Liver (tissue), 9 donors: ENCODE measurements around the gene LHFPL6. TPM values are rescaled to one million over a fixed set of nuclear protein-coding genes. Genes with fewer than 3 reads are reported as not detected.

ENCODE experiments used
- DNase-seq: peaks from one replicate; pipeline ENCODE4 v3.0.0-alpha.2; 2017; ENCODE audit warnings: low spot score
- H3K27ac ChIP-seq, 2 donors: one replicate each; pipeline ENCODE4 v1.7.0; 2013; ENCODE audit warnings: inconsistent platforms in 2 of 2, low read length in 2 of 2, control low read depth in 1 of 2, low read depth in 1 of 2, mild to moderate bottlenecking in 1 of 2
- H3K27me3 ChIP-seq, 4 donors: one replicate each; pipeline versions ENCODE4 v1.6.1 to v1.7.0; 2013; ENCODE audit warnings: low read length in 3 of 4, inconsistent platforms in 1 of 4, mild to moderate bottlenecking in 1 of 4, moderate library complexity in 1 of 4; ENCODE audit not compliant: control insufficient read depth in 4 of 4, insufficient read depth in 4 of 4
- H3K36me3 ChIP-seq, 4 donors: one replicate each; pipeline versions ENCODE4 v1.6.1 to v1.7.0; 2013; ENCODE audit warnings: low read length in 3 of 4, mild to moderate bottlenecking in 3 of 4, low read depth in 1 of 4, moderate library complexity in 1 of 4; ENCODE audit not compliant: control insufficient read depth in 4 of 4, insufficient read depth in 3 of 4
- H3K4me1 ChIP-seq, 4 donors: one replicate each; pipeline versions ENCODE4 v1.6.1 to v1.7.0; 2013; ENCODE audit warnings: low read length in 3 of 4, mild to moderate bottlenecking in 3 of 4, moderate library complexity in 1 of 4; ENCODE audit not compliant: control insufficient read depth in 4 of 4, insufficient read depth in 4 of 4
- H3K4me3 ChIP-seq, 3 donors: one replicate each; pipeline versions ENCODE4 v1.6.1 to v1.7.0; 2013; ENCODE audit warnings: low read length in 3 of 3, control low read depth in 1 of 3, low read depth in 1 of 3, mild to moderate bottlenecking in 1 of 3
- H3K9ac ChIP-seq, 2 donors: one replicate each; pipeline ENCODE4 v1.7.0; 2013; ENCODE audit warnings: low read length in 2 of 2, mild to moderate bottlenecking in 2 of 2, moderate library complexity in 2 of 2, control low read depth in 1 of 2, low read depth in 1 of 2
- H3K9me3 ChIP-seq, 4 donors: one replicate each; pipeline versions ENCODE4 v1.6.1 to v1.7.0; 2013; ENCODE audit warnings: low read length in 3 of 4; ENCODE audit not compliant: control insufficient read depth in 4 of 4
- EGR1 ChIP-seq, 2 donors: IDR thresholded peaks; 2 replicates each; pipeline ENCODE4 v1.6.1; 2016 to 2018; ENCODE audit warnings: antibody characterized with exemption in 2 of 2, low read depth in 2 of 2
- FOXA1 ChIP-seq: IDR thresholded peaks from 2 replicates; pipeline ENCODE4 v1.6.1; 2016; ENCODE audit warnings: antibody characterized with exemption
- FOXA2 ChIP-seq: IDR thresholded peaks from 2 replicates; pipeline ENCODE4 v1.6.1; 2016; ENCODE audit warnings: antibody characterized with exemption
- GABPA ChIP-seq, 2 donors: IDR thresholded peaks in 1 of 2; conservative IDR thresholded peaks in 1 of 2; 2 replicates each; pipeline ENCODE4 v1.6.1; 2016; ENCODE audit warnings: antibody characterized with exemption in 2 of 2, mild to moderate bottlenecking in 1 of 2, moderate library complexity in 1 of 2
- HNF4A ChIP-seq, 2 donors: conservative IDR thresholded peaks; 2 replicates each; pipeline ENCODE4 v1.6.1; 2016; ENCODE audit warnings: antibody characterized with exemption in 2 of 2, mild to moderate bottlenecking in 2 of 2
- JUND ChIP-seq, 2 donors: IDR thresholded peaks; 2 replicates each; pipeline ENCODE4 v1.6.1; 2016; ENCODE audit warnings: antibody characterized with exemption in 2 of 2
- RAD21 ChIP-seq, 2 donors: IDR thresholded peaks; 2 replicates each; pipeline ENCODE4 v1.6.1; 2016; ENCODE audit warnings: antibody characterized with exemption in 2 of 2, mild to moderate bottlenecking in 2 of 2
- RXRA ChIP-seq, 2 donors: IDR thresholded peaks; 2 replicates each; pipeline ENCODE4 v1.6.1; 2017 to 2018; ENCODE audit warnings: antibody characterized with exemption in 2 of 2, mild to moderate bottlenecking in 1 of 2
- SP1 ChIP-seq: IDR thresholded peaks from 2 replicates; pipeline ENCODE4 v1.6.1; 2018; ENCODE audit warnings: antibody characterized with exemption, mild to moderate bottlenecking
- TAF1 ChIP-seq: conservative IDR thresholded peaks from 2 replicates; pipeline ENCODE4 v1.6.1; 2016; ENCODE audit warnings: antibody characterized with exemption, mild to moderate bottlenecking
- YY1 ChIP-seq: IDR thresholded peaks from 2 replicates; pipeline ENCODE4 v1.6.1; 2016; ENCODE audit warnings: antibody characterized with exemption, mild to moderate bottlenecking
- WGBS: extraction: QIAGEN DNeasy Blood & Tissue Kit; methylation state at CpG from one replicate; pipeline ENCODE4 v1.1.7; 2013; 5-methylcytosine and 5-hydroxymethylcytosine counted together
- polyA plus RNA-seq, 2 donors: library from polyadenylated mRNA; stranded (reverse) in 1 of 2; unstranded in 1 of 2; fragments of 200-250 nt in 1 of 2; fragments of >200 nt in 1 of 2; fragmentation: Nextera tagmentation in 1 of 2; extraction: Ambion mirVana in 1 of 2; gene quantifications; one replicate each; pipeline versions ENCODE4 v1.2.1 to v1.2.3, GENCODE V29; 2013 to 2015
- total RNA-seq, 2 donors: library from RNA; depleted of rRNA; stranded (reverse); fragments of >200 nt; gene quantifications; one replicate each; pipeline ENCODE4 v1.2.3, GENCODE V29; 2014
- TF ChIP-seq, protein P1 (sequence below): fragments of 150-350 bp; IDR thresholded peaks from 2 replicates; pipeline ENCODE4 v1.5.1; 2017; ENCODE audit warnings: improper control_type of control experiment, low read depth, low read length; ENCODE audit not compliant: missing input control
- TF ChIP-seq, protein P2 (sequence below): IDR thresholded peaks from 2 replicates; pipeline ENCODE4 v1.6.1; 2016; ENCODE audit warnings: antibody characterized with exemption
- TF ChIP-seq, protein P3 (sequence below): IDR thresholded peaks from 2 replicates; pipeline ENCODE4 v1.6.1; 2016; ENCODE audit warnings: antibody characterized with exemption
- donor health status: healthy.
- donor health status: healthy.
- donor health status: healthy.
- donor health status: healthy.
- donor health status: healthy.

Gene LHFPL6
- total and polyA plus RNA-seq, 4 donors: 2.6 to 8.3 (median 5.5) TPM

DNA sequence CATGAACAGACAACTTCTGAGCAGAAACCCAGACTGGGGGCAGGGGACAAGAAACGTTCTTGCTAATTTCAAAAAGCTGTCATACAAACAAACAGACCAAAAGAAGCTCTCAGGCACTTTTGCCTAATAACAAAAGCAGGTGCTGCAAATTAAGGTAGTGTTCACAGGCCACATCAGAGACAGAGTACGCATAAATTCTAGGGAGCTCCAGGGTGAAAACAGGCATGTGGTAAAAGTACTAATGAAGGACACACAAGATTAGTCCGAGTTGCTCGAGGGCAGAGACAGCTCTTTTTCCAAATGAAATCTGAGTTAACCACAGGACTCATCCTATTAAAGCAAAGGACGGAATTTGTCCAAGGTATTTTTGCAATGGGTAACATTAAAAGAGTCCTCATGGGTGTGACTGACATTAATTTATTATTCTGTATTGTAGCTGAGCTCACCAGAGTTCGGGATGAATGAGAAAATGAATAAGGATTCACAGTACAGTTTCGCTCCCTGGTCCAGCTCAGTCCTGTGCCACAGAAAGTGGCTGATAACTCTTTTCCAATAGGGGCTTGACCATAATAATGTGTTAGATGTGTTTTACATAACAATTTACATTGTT is 197.3 kb downstream of the LHFPL6 start:
- H3K9ac ChIP-seq: no peak overlapping the region
- H3K27ac ChIP-seq: no peak overlapping the region
- no peaks in the 10 kb centered on the region for H3K4me1 ChIP-seq
- DNase-seq: no peak
- no peaks in the 10 kb centered on the region for H3K36me3 ChIP-seq
- H3K9me3 ChIP-seq: no peaks in the 10 kb centered on the region
- no peaks in the 10 kb centered on the region for H3K27me3 ChIP-seq
- no peak overlapping the region for H3K4me3 ChIP-seq
- WGBS: 61% methylated on average over 7 of the region's 7 CpGs
- TF ChIP-seq RAD21 (IDR thresholded peaks at IDR 0.05): no peak
- no peak for TF ChIP-seq FOXA1
- TF ChIP-seq, protein P1, sequence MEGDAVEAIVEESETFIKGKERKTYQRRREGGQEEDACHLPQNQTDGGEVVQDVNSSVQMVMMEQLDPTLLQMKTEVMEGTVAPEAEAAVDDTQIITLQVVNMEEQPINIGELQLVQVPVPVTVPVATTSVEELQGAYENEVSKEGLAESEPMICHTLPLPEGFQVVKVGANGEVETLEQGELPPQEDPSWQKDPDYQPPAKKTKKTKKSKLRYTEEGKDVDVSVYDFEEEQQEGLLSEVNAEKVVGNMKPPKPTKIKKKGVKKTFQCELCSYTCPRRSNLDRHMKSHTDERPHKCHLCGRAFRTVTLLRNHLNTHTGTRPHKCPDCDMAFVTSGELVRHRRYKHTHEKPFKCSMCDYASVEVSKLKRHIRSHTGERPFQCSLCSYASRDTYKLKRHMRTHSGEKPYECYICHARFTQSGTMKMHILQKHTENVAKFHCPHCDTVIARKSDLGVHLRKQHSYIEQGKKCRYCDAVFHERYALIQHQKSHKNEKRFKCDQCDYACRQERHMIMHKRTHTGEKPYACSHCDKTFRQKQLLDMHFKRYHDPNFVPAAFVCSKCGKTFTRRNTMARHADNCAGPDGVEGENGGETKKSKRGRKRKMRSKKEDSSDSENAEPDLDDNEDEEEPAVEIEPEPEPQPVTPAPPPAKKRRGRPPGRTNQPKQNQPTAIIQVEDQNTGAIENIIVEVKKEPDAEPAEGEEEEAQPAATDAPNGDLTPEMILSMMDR: no peak
- TF ChIP-seq JUND (IDR thresholded peaks at IDR 0.05): no peak
- TF ChIP-seq RXRA (IDR thresholded peaks at IDR 0.05): no peak
- TF ChIP-seq EGR1 (IDR thresholded peaks at IDR 0.05; ENCODE audit: low read depth in 2 of 2): no peak
- TF ChIP-seq GABPA (IDR thresholded peaks at IDR 0.05 in 1 of 2, conservative IDR thresholded peaks at IDR 0.05 in 1 of 2): no peak
- no peak for TF ChIP-seq TAF1

DNA sequence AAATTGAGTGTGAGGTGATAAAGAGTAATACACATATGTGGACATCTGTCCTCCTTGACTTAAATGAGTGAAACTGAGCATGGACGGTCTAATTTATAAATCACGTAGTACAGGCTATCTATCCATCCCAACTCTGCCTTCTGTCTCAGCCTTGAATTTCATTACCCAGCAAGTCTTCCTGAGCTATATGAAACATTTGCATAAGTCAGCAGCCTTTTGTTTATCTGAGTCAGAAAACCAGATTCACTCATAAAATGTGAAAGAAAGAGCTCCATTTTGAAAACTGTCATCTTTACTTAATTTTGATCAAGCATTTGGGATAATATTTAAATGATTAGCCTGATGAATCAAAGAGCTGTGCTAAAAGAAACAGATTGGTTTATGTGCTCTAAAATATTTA is 197.9 kb downstream of the LHFPL6 start:
- Histone ChIP-seq H3K9ac (no peak overlapping the region), H3K27me3 (no peaks in the 10 kb centered on the region), H3K9me3 (no peaks in the 10 kb centered on the region), H3K36me3 (no peaks in the 10 kb centered on the region), H3K4me1 (no peaks in the 10 kb centered on the region), H3K4me3 (no peak overlapping the region), H3K27ac (no peak overlapping the region)
- 86% methylated on average over 2 of the region's 2 CpGs for WGBS
- no peak for TF ChIP-seq YY1
- TF ChIP-seq EGR1 (IDR thresholded peaks at IDR 0.05; ENCODE audit: low read depth in 2 of 2): no peak
- no peak for TF ChIP-seq FOXA2
- no peak for TF ChIP-seq HNF4A (conservative IDR thresholded peaks at IDR 0.05)
- TF ChIP-seq, protein P2, sequence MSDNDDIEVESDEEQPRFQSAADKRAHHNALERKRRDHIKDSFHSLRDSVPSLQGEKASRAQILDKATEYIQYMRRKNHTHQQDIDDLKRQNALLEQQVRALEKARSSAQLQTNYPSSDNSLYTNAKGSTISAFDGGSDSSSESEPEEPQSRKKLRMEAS: no peak
- TF ChIP-seq, protein P1: no peak
- TF ChIP-seq, protein P3, sequence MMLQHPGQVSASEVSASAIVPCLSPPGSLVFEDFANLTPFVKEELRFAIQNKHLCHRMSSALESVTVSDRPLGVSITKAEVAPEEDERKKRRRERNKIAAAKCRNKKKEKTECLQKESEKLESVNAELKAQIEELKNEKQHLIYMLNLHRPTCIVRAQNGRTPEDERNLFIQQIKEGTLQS: no peak
- TF ChIP-seq RXRA (IDR thresholded peaks at IDR 0.05): no peak
- TF ChIP-seq SP1: no peak
- TF ChIP-seq GABPA (IDR thresholded peaks at IDR 0.05 in 1 of 2, conservative IDR thresholded peaks at IDR 0.05 in 1 of 2): no peak
- no peak for DNase-seq
